Activated CD8-positive, alpha-beta T cell treated with anti-CD3 and anti-CD28 coated beads, Interleukin-2, amount 10 ng/mL, durations not matched to agents 7 days and 5 days (primary cell): ENCODE data around the gene STEAP2. TPM values are rescaled to one million over a fixed set of nuclear protein-coding genes. Genes with fewer than 3 reads are reported as not detected.
"Not testable (repeated sequence)": the region's sequence is repeated elsewhere in the genome, so short reads cannot be mapped to it uniquely, and the experiment has no call there.

Experiments
- ATAC-seq: fragments of 150-1000 bp; cut with Tn5 transposase; one replicate; pipeline ENCODE4 v1.10.0; 2021; ENCODE audit warnings: moderate library complexity
- CTCF ChIA-PET: fragments of 350-600 bp; sonication (Branson Sonifier 250); formaldehyde crosslinking; loops from one replicate; lab custom pipeline; 2021; ENCODE audit warnings: antibody characterized with exemption; lab: Charles Lee
- POLR2A ChIA-PET: fragments of 350-600 bp; sonication (Branson Sonifier 250); formaldehyde crosslinking; loops from one replicate; lab custom pipeline; 2021; ENCODE audit warnings: antibody characterized with exemption; lab: Charles Lee
- DNase-seq: peaks from one replicate; pipeline ENCODE4 v3.0.0-alpha.2; 2020
- H3K27ac Mint-ChIP-seq: one replicate; pipeline ENCODE4 v1.8.0; 2021; ENCODE audit warnings: mild to moderate bottlenecking, mixed read lengths
- H3K27me3 Mint-ChIP-seq: one replicate; pipeline ENCODE4 v1.8.0; 2021; ENCODE audit warnings: low read depth, mixed read lengths
- H3K36me3 Mint-ChIP-seq: one replicate; pipeline ENCODE4 v1.8.0; 2021; ENCODE audit warnings: low read depth, mixed read lengths
- H3K4me1 Mint-ChIP-seq: one replicate; pipeline ENCODE4 v1.8.0; 2021; ENCODE audit warnings: low read depth, mixed read lengths
- H3K4me3 Mint-ChIP-seq: one replicate; pipeline ENCODE4 v1.8.0; 2021; ENCODE audit warnings: mild to moderate bottlenecking, mixed read lengths
- H3K9me3 Mint-ChIP-seq: one replicate; pipeline ENCODE4 v1.8.0; 2022; ENCODE audit warnings: mixed read lengths; ENCODE audit not compliant: insufficient read depth
- total RNA-seq, 2 experiments: library from RNA; stranded (reverse); gene quantifications; one replicate each; pipeline ENCODE4 v1.2.3, GENCODE V29; 2021

Gene STEAP2
- total RNA-seq, 2 experiments from 2014 or later: not detected

- H3K27me3 Mint-ChIP-seq, CTCF ChIA-PET, H3K36me3 Mint-ChIP-seq, ATAC-seq, H3K9me3 Mint-ChIP-seq, DNase-seq, H3K27ac Mint-ChIP-seq, H3K4me3 Mint-ChIP-seq, H3K4me1 Mint-ChIP-seq, POLR2A ChIA-PET: not testable (repeated sequence)
These were observed 44.5 kb downstream of the STEAP2 start for GRCh38 chr7:90256011-90256410.

GRCh38 chr7:90256778-90257177 lies 45.2 kb downstream of the STEAP2 start:
- ChIA-PET POLR2A (no interaction called here), CTCF (interaction anchor here (1.6 kb wide), 1 partner anchor 171 kb away, joined by 4 read pairs; no protein-coding TSS in a partner anchor)
- no peak overlapping the region for H3K4me3 Mint-ChIP-seq

GRCh38 chr7:90261441-90261840 lies 49.9 kb downstream of the STEAP2 start:
- Mint-ChIP-seq H3K9me3 (no peaks in the 10 kb centered on the region), H3K4me1 (no peaks in the 10 kb centered on the region), H3K27me3 (peaks cover 4% of the 10 kb centered on the region), H3K36me3 (no peaks in the 10 kb centered on the region), H3K4me3 (no peak overlapping the region), H3K27ac (no peak overlapping the region)
- ChIA-PET POLR2A (no interaction called here), CTCF (interaction anchor here (1.2 kb wide), 1 partner anchor 108 kb away, joined by 6 read pairs; the partner anchor contains the start of gene STEAP1)
- DNase-seq (no peak), ATAC-seq (no peak)

More at GRCh38 chr7:90256778-90257177, 45.2 kb downstream of the STEAP2 start:
- no peak for ATAC-seq
- Mint-ChIP-seq H3K36me3 (no peaks in the 10 kb centered on the region), H3K27ac (no peak overlapping the region), H3K27me3 (peaks cover 10% of the 10 kb centered on the region), H3K9me3 (no peaks in the 10 kb centered on the region), H3K4me1 (no peaks in the 10 kb centered on the region)
- no peak for DNase-seq

- CTCF ChIA-PET: no interaction called here
- H3K27ac Mint-ChIP-seq: no peak overlapping the region
- H3K36me3 Mint-ChIP-seq: no peaks in the 10 kb centered on the region
- no peak overlapping the region for H3K4me3 Mint-ChIP-seq
- DNase-seq (no peak), ATAC-seq (no peak)
- H3K9me3 Mint-ChIP-seq: no peaks in the 10 kb centered on the region
- H3K4me1 Mint-ChIP-seq: no peaks in the 10 kb centered on the region
- POLR2A ChIA-PET: no interaction called here
- peaks cover 6% of the 10 kb centered on the region for H3K27me3 Mint-ChIP-seq
These were observed 50.9 kb downstream of the STEAP2 start for GRCh38 chr7:90262438-90262837.

- H3K27me3 Mint-ChIP-seq: peaks cover 12% of the 10 kb centered on the region
- ChIA-PET CTCF (no interaction called here), POLR2A (no interaction called here)
These were observed 55.3 kb downstream of the STEAP2 start for GRCh38 chr7:90266808-90267207.

GRCh38 chr7:90267263-90267858 lies 55.8 kb downstream of the STEAP2 start:
- ChIA-PET CTCF (interaction anchor here (1.1 kb wide), 1 partner anchor 79 kb away, joined by 3 read pairs; no protein-coding TSS in a partner anchor), POLR2A (no interaction called here)
- ATAC-seq: no peak
- peaks cover 12% of the 10 kb centered on the region for H3K27me3 Mint-ChIP-seq
- DNase-seq: no peak
- H3K9me3 Mint-ChIP-seq: no peaks in the 10 kb centered on the region
- no peak overlapping the region for H3K27ac Mint-ChIP-seq
- H3K4me3 Mint-ChIP-seq: no peak overlapping the region
- H3K4me1 Mint-ChIP-seq: no peaks in the 10 kb centered on the region
- no peaks in the 10 kb centered on the region for H3K36me3 Mint-ChIP-seq

More at GRCh38 chr7:90266808-90267207, 55.3 kb downstream of the STEAP2 start:
- Mint-ChIP-seq H3K4me1 (no peaks in the 10 kb centered on the region), H3K27ac (no peak overlapping the region), H3K4me3 (no peak overlapping the region), H3K36me3 (no peaks in the 10 kb centered on the region), H3K9me3 (no peaks in the 10 kb centered on the region)
- ATAC-seq (no peak), DNase-seq (no peak)

GRCh38 chr7:90269163-90269562 lies 57.6 kb downstream of the STEAP2 start:
- Mint-ChIP-seq H3K4me3 (no peak overlapping the region), H3K9me3 (no peaks in the 10 kb centered on the region), H3K36me3 (no peaks in the 10 kb centered on the region), H3K27ac (no peak overlapping the region), H3K27me3 (peaks cover 13% of the 10 kb centered on the region), H3K4me1 (no peaks in the 10 kb centered on the region)
- DNase-seq: no peak
- no peak for ATAC-seq
- ChIA-PET CTCF (interaction anchor here (0.9 to 1.3 kb wide), 2 partner anchors 28 to 159 kb away, joined by 3 to 5 read pairs; no protein-coding TSS in a partner anchor), POLR2A (no interaction called here)

GRCh38 chr7:90270431-90271178 lies 59.1 kb downstream of the STEAP2 start:
- ATAC-seq: no peak
- ChIA-PET POLR2A (no interaction called here), CTCF (interaction anchor here (1.3 kb wide), 1 partner anchor 157 kb away, joined by 5 read pairs; no protein-coding TSS in a partner anchor)
- no peak overlapping the region for H3K4me3 Mint-ChIP-seq
- H3K36me3 Mint-ChIP-seq: no peaks in the 10 kb centered on the region
- no peaks in the 10 kb centered on the region for H3K9me3 Mint-ChIP-seq
- H3K27ac Mint-ChIP-seq: no peak overlapping the region
- peaks cover 12% of the 10 kb centered on the region for H3K27me3 Mint-ChIP-seq
- no peaks in the 10 kb centered on the region for H3K4me1 Mint-ChIP-seq
- DNase-seq: no peak

- Mint-ChIP-seq H3K4me3 (no peak overlapping the region), H3K9me3 (no peaks in the 10 kb centered on the region), H3K36me3 (no peaks in the 10 kb centered on the region), H3K27me3 (peaks cover 12% of the 10 kb centered on the region), H3K27ac (no peak overlapping the region), H3K4me1 (no peaks in the 10 kb centered on the region)
- ChIA-PET POLR2A (no interaction called here), CTCF (no interaction called here)
- ATAC-seq (no peak), DNase-seq (no peak)
These were observed 60.2 kb downstream of the STEAP2 start for GRCh38 chr7:90271753-90272152.

- Mint-ChIP-seq H3K9me3 (no peaks in the 10 kb centered on the region), H3K27me3 (peaks cover 11% of the 10 kb centered on the region), H3K4me1 (no peaks in the 10 kb centered on the region), H3K27ac (no peak overlapping the region), H3K4me3 (no peak overlapping the region), H3K36me3 (no peaks in the 10 kb centered on the region)
- ChIA-PET CTCF (no interaction called here), POLR2A (no interaction called here)
- ATAC-seq (no peak), DNase-seq (no peak)
These were observed 60.7 kb downstream of the STEAP2 start for GRCh38 chr7:90272242-90272641.

- H3K4me3 Mint-ChIP-seq: no peak overlapping the region
- H3K36me3 Mint-ChIP-seq: no peaks in the 10 kb centered on the region
- H3K27me3 Mint-ChIP-seq: peaks cover 8% of the 10 kb centered on the region
- H3K27ac Mint-ChIP-seq: no peak overlapping the region
- ChIA-PET POLR2A (no interaction called here), CTCF (no interaction called here)
- H3K9me3 Mint-ChIP-seq: no peaks in the 10 kb centered on the region
- no peaks in the 10 kb centered on the region for H3K4me1 Mint-ChIP-seq
- ATAC-seq: no peak
- no peak for DNase-seq
These were observed 62.6 kb downstream of the STEAP2 start for GRCh38 chr7:90274161-90274560.

- Mint-ChIP-seq H3K36me3 (no peaks in the 10 kb centered on the region), H3K9me3 (no peaks in the 10 kb centered on the region)
These were observed 64.6 kb downstream of the STEAP2 start for GRCh38 chr7:90276033-90276728.

More at GRCh38 chr7:90276033-90276728, 64.6 kb downstream of the STEAP2 start:
- DNase-seq (no peak), ATAC-seq (no peak)
- Mint-ChIP-seq H3K4me3 (no peak overlapping the region), H3K27me3 (peaks cover 2% of the 10 kb centered on the region), H3K27ac (no peak overlapping the region), H3K4me1 (no peaks in the 10 kb centered on the region)
- CTCF ChIA-PET: no interaction called here
- POLR2A ChIA-PET: no interaction called here
